Measurements from ENCODE around the gene HOXD13.

The HOXD13 gene

DNA sequence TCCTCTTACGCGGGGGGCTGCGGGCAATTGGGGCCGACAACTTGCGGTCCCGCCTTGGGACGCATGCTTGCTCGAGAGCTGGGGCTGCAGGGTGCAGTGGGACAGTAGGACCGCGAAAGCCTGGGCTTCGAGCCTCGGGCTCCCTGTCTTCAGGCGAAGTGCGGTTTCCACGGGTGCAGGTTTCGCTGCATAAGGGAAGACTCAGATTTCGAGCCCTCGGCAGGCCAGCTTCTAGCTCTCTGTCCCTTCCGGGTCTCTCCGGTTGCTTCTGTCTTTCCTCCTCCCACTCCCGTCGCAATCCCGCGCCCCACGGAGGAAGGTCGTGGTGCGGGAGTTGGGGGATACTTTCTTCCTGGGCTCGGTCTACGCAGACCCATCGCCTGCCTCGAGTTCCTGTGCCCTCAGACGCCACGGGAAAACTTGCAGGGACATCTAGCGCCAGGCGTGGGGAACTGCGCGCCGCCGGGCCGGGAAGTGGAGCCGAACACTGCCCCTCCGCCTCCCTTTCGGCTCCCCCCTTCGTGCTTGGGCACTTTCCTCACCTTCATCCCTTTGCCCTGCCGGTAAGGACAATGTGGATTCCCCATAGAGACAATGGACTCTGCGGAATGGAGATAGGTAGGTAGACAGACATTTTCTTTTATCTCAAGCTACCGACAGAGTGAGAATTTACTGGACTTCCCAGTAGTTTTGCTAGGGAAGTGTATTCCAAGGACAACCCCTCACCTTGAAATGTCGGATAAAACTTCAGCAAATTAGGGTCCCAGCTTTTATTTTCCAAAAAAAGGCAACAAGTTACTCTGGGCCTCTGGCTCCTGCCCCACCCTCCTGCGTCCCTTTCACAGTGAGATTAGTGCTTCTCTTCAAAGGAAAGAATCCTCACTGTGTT is 4.2 kb upstream of the HOXD13 start:
- TF ChIP-seq FOXP2 (optimal IDR thresholded peaks at IDR 0.05; ENCODE audit: borderline replicate concordance, extremely low read depth, extremely low read length, insufficient read depth) (no peak), POLR2AphosphoS5 (IDR thresholded peaks at IDR 0.05; ENCODE audit: low read depth, low read length) (no peak), SIN3A (IDR thresholded peaks at IDR 0.05; ENCODE audit: borderline replicate concordance, insufficient read depth, low read length) (no peak), REST (IDR thresholded peaks at IDR 0.05; ENCODE audit: insufficient read depth in 1 of 2, low read depth in 2 of 2, low read length in 2 of 2) (no peak), TAF1 (IDR thresholded peaks at IDR 0.05; ENCODE audit: borderline replicate concordance, insufficient read depth, low read length) (no peak)

DNA sequence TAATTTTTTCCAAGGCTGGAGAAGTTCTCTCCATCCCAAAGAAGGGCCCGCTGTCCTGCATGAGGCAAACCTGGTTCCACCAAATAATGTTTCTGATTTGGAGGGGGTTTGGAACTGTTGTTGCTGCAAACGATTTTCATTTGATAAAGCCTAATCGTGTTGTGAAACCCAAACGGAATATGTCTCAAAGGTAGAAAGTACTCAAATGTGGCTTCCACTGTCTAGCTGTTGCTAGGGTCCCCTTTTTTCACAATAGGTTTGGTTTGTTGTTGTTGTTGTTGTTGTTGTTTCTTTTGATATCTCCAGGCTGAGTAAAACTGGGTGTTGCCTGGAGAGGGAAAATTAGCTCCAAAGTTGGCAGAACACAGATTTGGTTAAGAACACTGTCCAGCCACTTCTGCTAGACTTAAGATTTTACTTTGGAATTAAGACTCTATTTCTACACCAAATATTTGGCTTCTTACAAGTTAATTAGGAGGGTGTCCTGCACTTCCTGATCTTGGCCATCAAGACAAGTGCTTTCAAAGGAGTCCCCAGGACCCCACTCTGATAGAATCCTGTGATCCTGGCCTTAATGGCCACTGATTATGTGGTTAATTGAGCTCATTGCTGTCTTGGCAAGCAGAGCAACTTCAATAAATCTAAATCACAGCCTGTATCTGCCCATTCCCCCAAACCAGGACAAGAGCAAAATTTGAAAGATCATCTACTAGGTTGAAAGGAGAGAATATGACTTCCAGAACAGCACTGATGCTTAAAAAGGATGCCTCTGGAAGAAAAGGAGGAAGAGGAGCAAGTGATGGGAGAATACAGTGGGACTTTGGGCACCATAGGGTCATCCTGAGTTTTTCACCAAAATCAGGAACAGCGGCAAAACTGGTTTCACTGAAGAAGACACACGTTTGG is 3.3 kb upstream of the HOXD13 start:
- TF ChIP-seq TAF1 (IDR thresholded peaks at IDR 0.05; ENCODE audit: borderline replicate concordance, insufficient read depth, low read length) (no peak), REST (IDR thresholded peaks at IDR 0.05; ENCODE audit: insufficient read depth in 1 of 2, low read depth in 2 of 2, low read length in 2 of 2) (no peak), FOXP2 (optimal IDR thresholded peaks at IDR 0.05; ENCODE audit: borderline replicate concordance, extremely low read depth, extremely low read length, insufficient read depth) (no peak), SIN3A (IDR thresholded peaks at IDR 0.05; ENCODE audit: borderline replicate concordance, insufficient read depth, low read length) (no peak), POLR2AphosphoS5 (IDR thresholded peaks at IDR 0.05; ENCODE audit: low read depth, low read length) (no peak)

DNA sequence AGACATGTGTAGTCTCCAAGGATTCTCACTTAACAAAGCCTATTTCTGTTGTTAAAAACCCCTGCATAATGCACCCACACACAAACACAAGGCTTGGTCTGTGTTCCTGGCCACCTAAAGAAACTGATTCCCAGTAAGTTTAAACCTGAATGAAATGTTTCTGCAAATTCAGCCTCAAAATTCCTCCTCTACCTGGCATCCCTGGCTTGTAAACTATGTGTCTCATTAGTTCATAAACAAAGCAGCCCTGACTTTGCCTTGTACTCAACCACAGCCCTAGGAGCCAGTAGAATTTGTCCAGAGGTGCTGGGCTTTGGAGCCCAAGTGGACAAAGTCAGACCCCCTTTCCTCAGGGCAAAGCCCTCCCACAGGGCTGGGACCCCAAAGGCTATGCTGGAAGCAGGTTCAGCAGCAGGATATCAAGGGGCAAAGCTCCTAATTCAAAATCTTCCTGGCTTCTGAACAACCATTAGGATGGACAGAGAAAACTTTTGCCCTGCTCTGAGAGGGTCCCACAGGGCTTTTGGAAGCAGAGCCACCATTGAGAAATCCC is 2.6 kb upstream of the HOXD13 start:
- TF ChIP-seq REST (IDR thresholded peaks at IDR 0.05; ENCODE audit: insufficient read depth in 1 of 2, low read depth in 2 of 2, low read length in 2 of 2): no peak
- no peak for TF ChIP-seq FOXP2 (optimal IDR thresholded peaks at IDR 0.05; ENCODE audit: borderline replicate concordance, extremely low read depth, extremely low read length, insufficient read depth)
- TF ChIP-seq SIN3A (IDR thresholded peaks at IDR 0.05; ENCODE audit: borderline replicate concordance, insufficient read depth, low read length): no peak
- no peak for TF ChIP-seq POLR2AphosphoS5 (IDR thresholded peaks at IDR 0.05; ENCODE audit: low read depth, low read length)
- no peak for TF ChIP-seq TAF1 (IDR thresholded peaks at IDR 0.05; ENCODE audit: borderline replicate concordance, insufficient read depth, low read length)

DNA sequence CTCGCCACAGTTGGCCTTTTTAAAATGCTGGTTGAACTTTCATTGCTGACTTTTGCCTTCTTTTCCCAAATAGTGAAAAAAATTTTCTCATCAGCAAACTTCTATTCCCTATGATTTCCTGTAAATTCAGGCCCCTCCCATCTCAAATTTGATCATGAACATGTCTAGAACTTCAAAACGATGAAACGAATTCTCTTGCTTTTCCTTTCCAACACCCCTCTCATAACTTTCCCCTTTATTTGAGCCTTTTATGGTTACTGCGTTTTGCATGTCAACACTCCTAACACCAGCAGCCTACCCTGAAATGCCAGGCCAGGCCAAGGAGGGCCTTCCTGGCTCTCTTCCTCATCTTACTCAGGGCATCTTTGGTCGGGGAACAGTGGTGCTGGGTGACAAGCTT is 1.7 kb upstream of the HOXD13 start:
- no peak for TF ChIP-seq FOXP2 (optimal IDR thresholded peaks at IDR 0.05; ENCODE audit: borderline replicate concordance, extremely low read depth, extremely low read length, insufficient read depth)
- no peak for TF ChIP-seq POLR2AphosphoS5 (IDR thresholded peaks at IDR 0.05; ENCODE audit: low read depth, low read length)
- TF ChIP-seq TAF1 (IDR thresholded peaks at IDR 0.05; ENCODE audit: borderline replicate concordance, insufficient read depth, low read length): no peak
- no peak for TF ChIP-seq SIN3A (IDR thresholded peaks at IDR 0.05; ENCODE audit: borderline replicate concordance, insufficient read depth, low read length)
- TF ChIP-seq REST (IDR thresholded peaks at IDR 0.05; ENCODE audit: insufficient read depth in 1 of 2, low read depth in 2 of 2, low read length in 2 of 2): no peak

Data from PFSK-1 (cell line).